ENCODE measurements around the gene PXN. TPM values are rescaled to one million over a fixed set of nuclear protein-coding genes. Genes with fewer than 3 reads are reported as not detected.

Gene PXN
- total RNA-seq, 1 donor from 2014 or later, result 98.8 TPM

GRCh38 chr12:120180975-120181374 lies 84.6 kb downstream of the PXN start:
- DNase-seq (ENCODE audit: low read depth), result no peak

- no peak for DNase-seq (ENCODE audit: low read depth)
These were observed 90.0 kb downstream of the PXN start for GRCh38 chr12:120175537-120175936.

GRCh38 chr12:120175062-120175461 lies 90.5 kb downstream of the PXN start:
- DNase-seq (ENCODE audit: low read depth), result no peak

DNA sequence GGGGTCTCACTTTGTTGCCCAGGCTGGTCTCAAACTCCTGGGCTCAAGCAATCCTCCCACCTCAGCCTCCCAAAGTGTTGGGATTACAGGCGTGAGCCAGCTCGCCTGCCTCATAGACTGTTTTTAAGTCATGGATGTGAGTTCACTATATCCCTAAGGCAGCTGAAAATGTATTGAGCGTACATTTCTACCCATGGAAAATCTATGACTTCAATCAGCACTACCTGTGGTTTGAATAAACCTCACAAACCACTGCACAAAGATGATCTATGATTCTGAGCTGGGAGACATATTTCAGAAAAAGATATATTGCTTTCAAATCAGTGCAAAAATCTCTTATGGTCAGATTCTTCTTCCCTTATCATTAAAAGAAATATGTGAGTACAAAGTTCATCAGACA lies 93.5 kb downstream of the PXN start:
- DNase-seq (ENCODE audit: low read depth), result no peak

- no peak for DNase-seq (ENCODE audit: low read depth)
These were observed 94.9 kb downstream of the PXN start for GRCh38 chr12:120170631-120171030.

DNA sequence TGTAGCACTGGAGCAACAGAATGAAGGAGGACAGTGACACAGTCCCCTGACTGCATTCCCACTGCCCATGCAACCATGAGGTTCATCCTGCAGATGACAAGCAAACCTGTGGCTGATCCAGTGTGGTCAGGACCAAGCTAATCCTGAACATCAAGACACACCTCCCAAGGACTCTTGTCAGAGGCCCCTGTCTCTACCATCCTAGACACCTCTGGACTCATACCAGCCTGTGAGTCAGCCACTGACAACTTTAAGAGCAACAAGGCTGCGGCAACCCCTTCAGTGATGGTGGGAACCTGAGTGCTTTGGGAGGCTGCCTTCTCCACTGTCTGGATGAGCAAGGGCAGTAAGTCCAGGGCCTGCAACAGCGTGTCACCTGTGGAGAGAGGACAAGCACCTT lies 95.6 kb downstream of the PXN start:
- DNase-seq (ENCODE audit: low read depth), result no peak

DNA sequence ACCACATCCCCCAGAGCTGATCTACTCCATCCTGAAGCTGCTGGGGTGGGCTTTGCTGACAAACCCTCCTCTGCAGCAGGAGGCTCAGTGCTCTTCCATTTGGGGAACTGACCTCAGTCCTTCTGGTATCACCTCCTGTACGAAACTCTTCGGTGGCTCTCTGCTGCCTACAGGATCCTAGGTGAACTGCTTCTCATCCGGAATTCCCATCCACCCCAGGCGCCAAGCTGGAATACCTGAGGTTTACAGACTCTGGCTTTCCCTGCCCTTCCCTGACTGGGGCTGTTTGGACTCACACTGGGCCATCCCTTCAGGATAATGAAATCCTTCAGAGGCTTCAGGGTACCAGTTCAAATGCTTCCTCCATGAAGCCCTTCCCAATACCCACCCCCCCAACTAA lies 97.2 kb downstream of the PXN start:
- DNase-seq (ENCODE audit: low read depth), result no peak

DNA sequence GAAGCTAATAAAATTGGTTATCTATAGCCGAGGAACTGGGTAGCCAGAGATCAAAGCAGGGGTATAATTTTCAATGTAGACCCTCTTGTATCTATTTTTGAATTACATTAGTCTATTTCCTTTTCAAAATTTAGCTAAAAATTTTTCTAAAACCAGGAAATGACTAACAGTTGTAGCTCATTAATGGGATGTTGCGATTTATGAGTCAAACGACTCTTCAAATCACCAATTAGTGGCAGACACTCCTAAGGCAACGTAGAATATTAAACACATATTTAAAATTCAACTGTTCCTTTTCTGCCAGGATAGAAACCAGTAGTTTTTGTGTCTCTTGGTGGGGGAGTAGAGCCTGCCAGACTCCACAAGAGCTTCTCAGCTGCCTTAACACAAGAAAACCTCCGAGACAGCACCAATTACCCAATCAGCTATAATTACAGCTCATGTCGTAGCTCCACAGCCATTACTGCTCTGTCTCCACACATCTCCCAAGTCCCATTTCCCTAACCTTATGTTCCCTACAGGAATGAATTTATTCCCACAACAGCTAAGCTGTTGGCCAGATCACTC lies 97.9 kb downstream of the PXN start:
- no peak for DNase-seq (ENCODE audit: low read depth)

DNA sequence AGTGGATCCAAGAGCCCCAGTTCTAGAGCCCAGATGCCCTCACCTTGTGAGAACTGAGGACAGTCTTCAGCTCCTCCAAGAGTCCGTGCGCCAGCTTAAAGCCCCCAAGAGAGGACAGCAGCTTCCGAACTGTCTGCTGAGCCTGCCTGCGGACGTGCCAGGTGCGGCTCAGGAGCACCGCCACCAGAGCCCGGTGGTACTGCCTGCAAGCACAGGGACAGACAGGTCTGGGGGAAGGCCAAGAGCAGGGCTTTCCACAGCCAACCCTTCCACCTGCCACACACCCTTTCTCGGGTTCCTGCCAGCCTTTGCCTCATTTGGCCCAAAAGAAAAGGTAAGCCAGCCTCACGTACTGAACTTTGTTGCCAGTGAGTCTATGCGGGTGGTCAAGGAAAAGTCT lies 101.2 kb downstream of the PXN start:
- DNase-seq (ENCODE audit: low read depth), result no peak

- no peak for DNase-seq (ENCODE audit: low read depth)
These were observed 102.8 kb downstream of the PXN start for GRCh38 chr12:120162763-120163162.

DNA sequence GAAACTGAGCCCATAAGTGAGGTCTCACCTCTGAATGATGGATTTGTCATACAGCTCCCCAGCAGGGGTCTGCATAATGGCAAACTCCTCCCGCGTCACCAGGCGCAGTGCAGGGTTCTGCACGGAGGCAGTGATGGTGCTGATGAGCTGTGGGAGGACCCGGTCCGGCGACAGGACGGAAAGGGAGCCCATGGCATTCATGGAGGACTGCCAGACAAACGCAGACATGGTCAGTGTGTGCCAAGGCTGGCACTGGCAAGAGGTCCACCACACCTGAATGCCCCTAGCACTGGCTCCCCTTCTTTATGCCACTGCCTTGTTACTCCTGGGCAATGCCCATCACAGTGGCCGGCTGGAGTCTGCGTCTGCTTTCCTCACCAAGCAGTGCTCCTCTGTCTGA lies 103.7 kb downstream of the PXN start:
- DNase-seq (ENCODE audit: low read depth), result no peak

Other genes with a start within 250 kb of the PXN start
- gene RAB35, start 149.0 kb downstream of the PXN start, total RNA-seq, result 18.9 and 20.8 TPM in 2 replicates
- 59.2 and 61.9 TPM in 2 replicates for gene GCN1, start 71.0 kb downstream of the PXN start, total RNA-seq
- gene RPLP0, start 64.6 kb downstream of the PXN start, total RNA-seq, result 2,822 and 3,245 TPM in 2 replicates
- not detected in 2 replicates for gene RNU4-2, start 26.2 kb upstream of the PXN start, total RNA-seq
- not detected in 2 replicates for gene RNU4-1, start 27.5 kb upstream of the PXN start, total RNA-seq
- gene SIRT4, start 36.6 kb upstream of the PXN start, total RNA-seq, result 4.5 and 5.6 TPM in 2 replicates
- not detected in 2 replicates for gene PLA2G1B, start 62.0 kb upstream of the PXN start, total RNA-seq
- gene MSI1, start 103.4 kb upstream of the PXN start, total RNA-seq, result 0.35 TPM in 1 of 2 replicates, not detected in the other
- 281 and 325 TPM in 2 replicates for gene COX6A1, start 172.4 kb upstream of the PXN start, total RNA-seq
- 57.0 and 61.0 TPM in 2 replicates for gene TRIAP1, start 180.7 kb upstream of the PXN start, total RNA-seq
- 12.3 and 13.8 TPM in 2 replicates for gene GATC, start 180.7 kb upstream of the PXN start, total RNA-seq
- 56.6 and 61.6 TPM in 2 replicates for gene SRSF9, start 204.0 kb upstream of the PXN start, total RNA-seq
- gene DYNLL1, start 230.4 kb upstream of the PXN start, total RNA-seq, result 329 and 397 TPM in 2 replicates